OCI-LY3 (cell line): ENCODE results near the gene TBCB.

Source experiments
- CTCF ChIP-seq: fragments of 200-600, 300-600 bp; sonication (generic); IDR thresholded peaks from 2 replicates; pipeline ENCODE4 v1.5.1; 2014; ENCODE audit warnings: antibody characterized with exemption, low read length, low read depth
- EZH2phosphoT487 ChIP-seq: fragments of 200-600 bp; shearing (Covaris generic); IDR thresholded peaks from 2 replicates; pipeline ENCODE4 v1.6.1; 2018; ENCODE audit warnings: antibody characterized with exemption, mixed run types, low read depth

- TF ChIP-seq CTCF (no peak), EZH2phosphoT487 (no peak)
These were observed 6.6 kb upstream of the TBCB start for GRCh38 chr19:36108684-36109083.
